ENCODE data around the gene TENT4A.
"Not testable (repeated sequence)": the region's sequence is repeated elsewhere in the genome, so short reads cannot be mapped to it uniquely, and the experiment has no call there.

The TENT4A gene

GRCh38 chr5:6713274-6714225, at the start of gene TENT4A:
TSS of gene TENT4A (plus strand) at chr5:6713432. CDS start at chr5:6713984, 552 bp downstream.
- DNase-seq: no peak

- no peak for DNase-seq
Measured at GRCh38 chr5:6666762-6667161, 46.5 kb upstream of the TENT4A start.

GRCh38 chr5:6667648-6668047, 45.6 kb upstream of the TENT4A start:
- no peak for DNase-seq

GRCh38 chr5:6668717-6669116, 44.5 kb upstream of the TENT4A start:
- DNase-seq: not testable (repeated sequence)

- DNase-seq: no peak
Measured at GRCh38 chr5:6673031-6673430, 40.2 kb upstream of the TENT4A start.

GRCh38 chr5:6673963-6674362, 39.3 kb upstream of the TENT4A start:
- DNase-seq: no peak

- no peak for DNase-seq
Measured at GRCh38 chr5:6674421-6674820, 38.8 kb upstream of the TENT4A start.

- no peak for DNase-seq
Measured at GRCh38 chr5:6674886-6675285, 38.3 kb upstream of the TENT4A start.

- DNase-seq: no peak
Measured at GRCh38 chr5:6675784-6676491, 37.3 kb upstream of the TENT4A start.

GRCh38 chr5:6676702-6677101, 36.5 kb upstream of the TENT4A start:
- no peak for DNase-seq

GRCh38 chr5:6678385-6678784, 34.8 kb upstream of the TENT4A start:
- DNase-seq: no peak

GRCh38 chr5:6680922-6681321, 32.3 kb upstream of the TENT4A start:
- DNase-seq: no peak

- DNase-seq: no peak
Measured at GRCh38 chr5:6681682-6682081, 31.6 kb upstream of the TENT4A start.

GRCh38 chr5:6682239-6682638, 31.0 kb upstream of the TENT4A start:
- no peak for DNase-seq

GRCh38 chr5:6683241-6683640, 30.0 kb upstream of the TENT4A start:
- no peak for DNase-seq

- no peak for DNase-seq
Measured at GRCh38 chr5:6684075-6684474, 29.2 kb upstream of the TENT4A start.

GRCh38 chr5:6686501-6686900, 26.7 kb upstream of the TENT4A start:
- no peak for DNase-seq

GRCh38 chr5:6686915-6687409, 26.3 kb upstream of the TENT4A start:
- DNase-seq: no peak

- DNase-seq: no peak
Measured at GRCh38 chr5:6687505-6687904, 25.7 kb upstream of the TENT4A start.

GRCh38 chr5:6692906-6693305, 20.3 kb upstream of the TENT4A start:
- DNase-seq: no peak

GRCh38 chr5:6698696-6699095, 14.5 kb upstream of the TENT4A start:
- no peak for DNase-seq

GRCh38 chr5:6699357-6699756, 13.9 kb upstream of the TENT4A start:
- no peak for DNase-seq

- DNase-seq: no peak
Measured at GRCh38 chr5:6700074-6700684, 13.1 kb upstream of the TENT4A start.

All from stimulated activated naive CD4-positive, alpha-beta T cell treated with Interleukin-2 at 50 U/mL for 16 hours (primary cell).